ENCODE data around the gene MOV10L1.
"Not testable (repeated sequence)": the region's sequence is repeated elsewhere in the genome, so short reads cannot be mapped to it uniquely, and the experiment has no call there.

The MOV10L1 gene

GRCh38 chr22:50145721-50146438 lies 56.1 kb downstream of the MOV10L1 start:
- Histone ChIP-seq H3K4me3 (ENCODE audit: low read length) (no peak overlapping the region), H3K36me3 (ENCODE audit: control insufficient read depth, insufficient read depth, low read length, severe bottlenecking) (no peaks in the 10 kb centered on the region), H3K9ac (ENCODE audit: low read length) (no peak overlapping the region), H3K4me1 (ENCODE audit: control insufficient read depth, insufficient read depth, low read length) (no peaks in the 10 kb centered on the region), H3K9me3 (ENCODE audit: control insufficient read depth, low read length) (no peaks in the 10 kb centered on the region), H3K27me3 (replicated peaks; ENCODE audit: control insufficient read depth, insufficient read depth, low read length) (peaks cover 33% of the 10 kb centered on the region)
- no peak for DNase-seq (ENCODE audit: low read depth)

- Histone ChIP-seq H3K9ac (ENCODE audit: low read length) (no peak overlapping the region), H3K9me3 (ENCODE audit: control insufficient read depth, low read length) (no peaks in the 10 kb centered on the region), H3K36me3 (ENCODE audit: control insufficient read depth, insufficient read depth, low read length, severe bottlenecking) (no peaks in the 10 kb centered on the region), H3K4me1 (ENCODE audit: control insufficient read depth, insufficient read depth, low read length) (no peaks in the 10 kb centered on the region), H3K4me3 (ENCODE audit: low read length) (no peak overlapping the region), H3K27me3 (replicated peaks; ENCODE audit: control insufficient read depth, insufficient read depth, low read length) (peaks cover 32% of the 10 kb centered on the region)
- DNase-seq (ENCODE audit: low read depth): peak; percentile 65
Observed at GRCh38 chr22:50146439-50147238, 56.8 kb downstream of the MOV10L1 start.

GRCh38 chr22:50147258-50148165 lies 57.7 kb downstream of the MOV10L1 start:
- H3K9ac ChIP-seq (ENCODE audit: low read length); H3K9me3 ChIP-seq (ENCODE audit: control insufficient read depth, low read length); H3K4me1 ChIP-seq (ENCODE audit: control insufficient read depth, insufficient read depth, low read length); DNase-seq (ENCODE audit: low read depth); H3K4me3 ChIP-seq (ENCODE audit: low read length); H3K36me3 ChIP-seq (ENCODE audit: control insufficient read depth, insufficient read depth, low read length, severe bottlenecking): not testable (repeated sequence)
- peaks cover 27% of the 10 kb centered on the region for H3K27me3 ChIP-seq (replicated peaks; ENCODE audit: control insufficient read depth, insufficient read depth, low read length)

GRCh38 chr22:50148166-50148500 lies 58.3 kb downstream of the MOV10L1 start:
- no peak for DNase-seq (ENCODE audit: low read depth)
- Histone ChIP-seq H3K9me3 (ENCODE audit: control insufficient read depth, low read length) (no peaks in the 10 kb centered on the region), H3K4me3 (ENCODE audit: low read length) (no peak overlapping the region), H3K4me1 (ENCODE audit: control insufficient read depth, insufficient read depth, low read length) (no peaks in the 10 kb centered on the region), H3K36me3 (ENCODE audit: control insufficient read depth, insufficient read depth, low read length, severe bottlenecking) (no peaks in the 10 kb centered on the region), H3K27me3 (replicated peaks; ENCODE audit: control insufficient read depth, insufficient read depth, low read length) (peaks cover 29% of the 10 kb centered on the region), H3K9ac (ENCODE audit: low read length) (no peak overlapping the region)

- Histone ChIP-seq H3K36me3 (ENCODE audit: control insufficient read depth, insufficient read depth, low read length, severe bottlenecking) (no peaks in the 10 kb centered on the region), H3K9ac (ENCODE audit: low read length) (no peak overlapping the region), H3K27me3 (replicated peaks; ENCODE audit: control insufficient read depth, insufficient read depth, low read length) (peaks cover 23% of the 10 kb centered on the region), H3K4me3 (ENCODE audit: low read length) (no peak overlapping the region), H3K9me3 (ENCODE audit: control insufficient read depth, low read length) (no peaks in the 10 kb centered on the region), H3K4me1 (ENCODE audit: control insufficient read depth, insufficient read depth, low read length) (no peaks in the 10 kb centered on the region)
- DNase-seq (ENCODE audit: low read depth): no peak
Observed at GRCh38 chr22:50148991-50149721, 59.4 kb downstream of the MOV10L1 start.

- no peak for DNase-seq (ENCODE audit: low read depth)
- Histone ChIP-seq H3K4me3 (ENCODE audit: low read length) (no peak overlapping the region), H3K4me1 (ENCODE audit: control insufficient read depth, insufficient read depth, low read length) (no peaks in the 10 kb centered on the region), H3K36me3 (ENCODE audit: control insufficient read depth, insufficient read depth, low read length, severe bottlenecking) (no peaks in the 10 kb centered on the region), H3K9ac (ENCODE audit: low read length) (no peak overlapping the region), H3K27me3 (replicated peaks; ENCODE audit: control insufficient read depth, insufficient read depth, low read length) (peaks cover 19% of the 10 kb centered on the region), H3K9me3 (ENCODE audit: control insufficient read depth, low read length) (no peaks in the 10 kb centered on the region)
Observed at GRCh38 chr22:50150161-50151129, 60.6 kb downstream of the MOV10L1 start.

- Histone ChIP-seq H3K36me3 (ENCODE audit: control insufficient read depth, insufficient read depth, low read length, severe bottlenecking) (no peaks in the 10 kb centered on the region), H3K27me3 (replicated peaks; ENCODE audit: control insufficient read depth, insufficient read depth, low read length) (peaks cover 14% of the 10 kb centered on the region), H3K9ac (ENCODE audit: low read length) (no peak overlapping the region), H3K9me3 (ENCODE audit: control insufficient read depth, low read length) (no peaks in the 10 kb centered on the region), H3K4me1 (ENCODE audit: control insufficient read depth, insufficient read depth, low read length) (no peaks in the 10 kb centered on the region), H3K4me3 (ENCODE audit: low read length) (no peak overlapping the region)
- DNase-seq (ENCODE audit: low read depth): no peak
Observed at GRCh38 chr22:50151571-50152537, 62.0 kb downstream of the MOV10L1 start.

- DNase-seq (ENCODE audit: low read depth): no peak
Observed at GRCh38 chr22:50153056-50153755, 63.4 kb downstream of the MOV10L1 start.

GRCh38 chr22:50153756-50154140 lies 63.9 kb downstream of the MOV10L1 start:
- H3K27me3 ChIP-seq (replicated peaks; ENCODE audit: control insufficient read depth, insufficient read depth, low read length): peaks cover 27% of the 10 kb centered on the region
- no peak overlapping the region for H3K4me3 ChIP-seq (ENCODE audit: low read length)
- DNase-seq (ENCODE audit: low read depth): no peak

More at GRCh38 chr22:50153056-50153755, 63.4 kb downstream of the MOV10L1 start:
- Histone ChIP-seq H3K4me3 (ENCODE audit: low read length) (no peak overlapping the region), H3K9ac (ENCODE audit: low read length) (no peak overlapping the region), H3K36me3 (ENCODE audit: control insufficient read depth, insufficient read depth, low read length, severe bottlenecking) (no peaks in the 10 kb centered on the region), H3K27me3 (replicated peaks; ENCODE audit: control insufficient read depth, insufficient read depth, low read length) (peaks cover 22% of the 10 kb centered on the region), H3K9me3 (ENCODE audit: control insufficient read depth, low read length) (no peaks in the 10 kb centered on the region), H3K4me1 (ENCODE audit: control insufficient read depth, insufficient read depth, low read length) (no peaks in the 10 kb centered on the region)

More at GRCh38 chr22:50153756-50154140, 63.9 kb downstream of the MOV10L1 start:
- Histone ChIP-seq H3K9ac (ENCODE audit: low read length) (no peak overlapping the region), H3K36me3 (ENCODE audit: control insufficient read depth, insufficient read depth, low read length, severe bottlenecking) (no peaks in the 10 kb centered on the region), H3K9me3 (ENCODE audit: control insufficient read depth, low read length) (no peaks in the 10 kb centered on the region), H3K4me1 (ENCODE audit: control insufficient read depth, insufficient read depth, low read length) (no peaks in the 10 kb centered on the region)

All from adipocyte (in vitro differentiated cells).